Cardiac fibroblast (primary cell): ENCODE results near the gene MBTPS2.
A peak's percentile ranks its signal among the peaks of the same experiment; 100 is the strongest.
"Not testable (repeated sequence)": the region's sequence is repeated elsewhere in the genome, so short reads cannot be mapped to it uniquely, and the experiment has no call there.

Experiments
- DNase-seq, 2 donors: peaks; one replicate each; pipeline versions ENCODE4 v3.0.0 to v3.0.0-alpha.2; 2010; ENCODE audit warnings: low read depth in 2 of 2
- H3K4me3 ChIP-seq, 2 donors: replicated peaks in 1 of 2; 1 replicate in 1 of 2; 2 replicates in 1 of 2; pipeline ENCODE4 v1.5.1; 2011; ENCODE audit warnings: low read depth in 2 of 2, low read length in 2 of 2, mild to moderate bottlenecking in 2 of 2, moderate library complexity in 1 of 2
- TF ChIP-seq, protein P1 (sequence below): IDR thresholded peaks from one replicate; pipeline ENCODE4 v1.5.1; 2011; ENCODE audit warnings: low read depth, mild to moderate bottlenecking, low read length, inconsistent platforms

Gene MBTPS2

GRCh38 chrX:21806691-21807090 is 32.7 kb upstream of the MBTPS2 start:
- no peak overlapping the region for H3K4me3 ChIP-seq
- TF ChIP-seq, protein P1, sequence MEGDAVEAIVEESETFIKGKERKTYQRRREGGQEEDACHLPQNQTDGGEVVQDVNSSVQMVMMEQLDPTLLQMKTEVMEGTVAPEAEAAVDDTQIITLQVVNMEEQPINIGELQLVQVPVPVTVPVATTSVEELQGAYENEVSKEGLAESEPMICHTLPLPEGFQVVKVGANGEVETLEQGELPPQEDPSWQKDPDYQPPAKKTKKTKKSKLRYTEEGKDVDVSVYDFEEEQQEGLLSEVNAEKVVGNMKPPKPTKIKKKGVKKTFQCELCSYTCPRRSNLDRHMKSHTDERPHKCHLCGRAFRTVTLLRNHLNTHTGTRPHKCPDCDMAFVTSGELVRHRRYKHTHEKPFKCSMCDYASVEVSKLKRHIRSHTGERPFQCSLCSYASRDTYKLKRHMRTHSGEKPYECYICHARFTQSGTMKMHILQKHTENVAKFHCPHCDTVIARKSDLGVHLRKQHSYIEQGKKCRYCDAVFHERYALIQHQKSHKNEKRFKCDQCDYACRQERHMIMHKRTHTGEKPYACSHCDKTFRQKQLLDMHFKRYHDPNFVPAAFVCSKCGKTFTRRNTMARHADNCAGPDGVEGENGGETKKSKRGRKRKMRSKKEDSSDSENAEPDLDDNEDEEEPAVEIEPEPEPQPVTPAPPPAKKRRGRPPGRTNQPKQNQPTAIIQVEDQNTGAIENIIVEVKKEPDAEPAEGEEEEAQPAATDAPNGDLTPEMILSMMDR, result no peak
- peak in 1 of 2 donors; percentile 28 for DNase-seq

- DNase-seq, result no peak
- TF ChIP-seq, protein P1, result no peak
- no peak overlapping the region for H3K4me3 ChIP-seq
Observed at GRCh38 chrX:21811832-21812231, 27.6 kb upstream of the MBTPS2 start.

DNA sequence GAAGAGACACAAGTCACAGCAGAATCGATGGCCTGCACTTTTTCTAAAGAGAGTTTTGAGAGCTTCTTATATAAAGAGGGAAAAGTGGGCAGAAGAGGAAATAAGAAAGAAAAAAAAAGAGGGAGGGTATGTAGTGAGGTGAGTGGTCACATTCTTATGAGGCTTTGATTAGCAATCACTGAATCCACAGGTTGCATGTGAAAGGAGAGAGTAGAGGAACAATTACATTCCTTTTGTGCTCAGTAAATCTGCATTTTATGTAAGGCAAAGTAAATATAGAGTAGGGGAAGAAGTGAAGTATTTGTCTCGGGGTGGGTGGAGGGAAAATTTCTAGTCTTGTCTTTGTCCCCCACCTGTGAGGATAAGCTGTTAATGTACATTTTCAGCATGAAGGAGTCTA is 26.8 kb upstream of the MBTPS2 start:
- TF ChIP-seq, protein P1, result no peak
- no peak for DNase-seq
- no peak overlapping the region for H3K4me3 ChIP-seq

DNA sequence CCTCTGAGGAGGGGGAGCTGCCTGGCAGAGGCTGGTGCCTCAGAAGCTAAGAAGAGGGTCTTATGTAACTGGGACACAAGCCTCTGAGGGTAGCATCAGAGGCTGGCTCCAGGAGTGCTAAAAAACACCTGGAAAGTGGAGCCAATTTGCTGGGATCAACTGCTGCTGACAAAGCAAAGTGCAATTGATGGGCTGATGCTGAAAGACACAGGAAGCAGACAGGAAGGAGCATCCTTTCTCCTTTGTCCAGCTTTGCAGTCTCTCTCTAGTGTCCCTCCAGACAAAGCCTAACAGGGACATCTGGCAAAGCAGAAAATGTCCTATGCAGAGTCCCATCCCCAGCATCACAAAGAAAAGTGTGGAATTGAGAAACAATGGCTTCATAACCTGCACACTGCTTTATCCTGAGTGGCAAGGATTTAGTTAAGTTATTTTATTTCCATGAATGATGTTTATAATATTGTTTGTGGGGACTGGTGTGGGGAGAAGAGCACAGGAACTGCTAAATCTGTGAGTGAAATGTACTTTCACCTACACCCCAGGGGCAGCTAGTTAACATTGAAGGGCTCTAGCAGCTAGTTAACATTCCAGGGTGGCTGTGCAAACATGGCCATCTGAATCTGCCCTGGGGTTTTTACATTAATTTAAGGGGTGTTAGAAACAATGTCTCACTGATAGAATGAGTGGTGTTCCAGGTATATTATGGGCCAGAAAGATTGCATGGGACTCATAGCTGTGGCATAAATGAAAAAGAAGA is 25.6 kb upstream of the MBTPS2 start:
- no peak for DNase-seq
- H3K4me3 ChIP-seq, result no peak overlapping the region
- TF ChIP-seq, protein P1, result no peak

DNA sequence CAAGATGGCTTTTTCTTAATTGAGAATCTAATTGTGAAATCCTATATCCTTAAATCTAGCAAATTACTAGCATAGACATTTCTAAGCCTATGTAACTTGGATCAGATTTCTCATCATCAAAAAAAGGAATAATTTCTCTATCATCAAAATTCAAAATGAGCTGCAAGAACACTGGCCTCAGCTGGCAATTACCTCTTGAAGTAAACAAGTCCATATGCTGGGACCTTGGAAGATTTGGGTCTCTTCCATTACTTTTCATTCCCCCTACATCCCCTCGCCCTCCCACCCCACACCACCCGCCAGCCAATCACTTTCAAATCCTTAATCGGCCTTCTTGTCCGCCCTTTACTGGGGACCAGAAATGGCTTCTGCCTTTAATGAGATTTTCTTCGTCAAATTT is 23.3 kb upstream of the MBTPS2 start:
- no peak for DNase-seq
- TF ChIP-seq, protein P1, result no peak
- H3K4me3 ChIP-seq, result no peak overlapping the region

DNA sequence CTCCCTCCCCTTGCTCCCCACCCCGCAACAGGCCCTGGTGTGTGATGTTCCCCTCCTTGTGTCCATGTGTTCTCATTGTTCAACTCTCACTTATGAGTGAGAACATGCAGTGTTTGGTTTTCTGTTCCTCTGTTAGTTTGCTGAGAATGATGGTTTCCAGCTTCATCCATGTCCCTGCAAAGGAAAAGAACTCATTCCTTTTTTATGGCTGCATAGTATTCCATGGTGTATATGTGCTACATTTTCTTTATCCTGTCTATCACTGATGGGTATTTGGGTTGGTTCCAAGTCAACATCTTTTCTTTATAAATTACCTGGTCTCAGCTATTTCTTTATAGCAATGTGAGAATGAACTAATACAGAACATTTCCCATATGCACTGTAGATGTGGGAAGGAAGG is 19.2 kb upstream of the MBTPS2 start:
- not testable (repeated sequence) for H3K4me3 ChIP-seq

GRCh38 chrX:21821875-21822274 is 17.5 kb upstream of the MBTPS2 start:
- no peak for DNase-seq
- no peak overlapping the region for H3K4me3 ChIP-seq
- TF ChIP-seq, protein P1, result no peak

More for the DNA sequence above, 19.2 kb upstream of the MBTPS2 start:
- DNase-seq, result not testable (repeated sequence)
